A549 (cell line): ENCODE measurements around the gene AGRN.
"Not testable (repeated sequence)": the region's sequence is repeated elsewhere in the genome, so short reads cannot be mapped to it uniquely, and the experiment has no call there.

Experiments
- CTCF ChIP-seq: fragments of >200 bp; sonication (Bioruptor Twin); formaldehyde crosslinking; IDR thresholded peaks from 3 replicates; pipeline ENCODE4 v1.5.1; 2016
- EHMT2 ChIP-seq: fragments of 200-600 bp; sonication (generic); IDR thresholded peaks from 2 replicates; pipeline ENCODE4 v1.6.1; 2016; ENCODE audit warnings: antibody characterized with exemption, low read depth, mild to moderate bottlenecking, moderate library complexity
- KDM1A ChIP-seq: fragments of 200-600 bp; sonication (generic); IDR thresholded peaks from 2 replicates; pipeline ENCODE4 v1.6.1; 2016; ENCODE audit warnings: low read depth, mild to moderate bottlenecking
- KDM5A ChIP-seq: fragments of 200-600 bp; sonication (generic); IDR thresholded peaks from 2 replicates; pipeline ENCODE4 v1.6.1; 2016; ENCODE audit warnings: antibody characterized with exemption, mild to moderate bottlenecking
- RCOR1 ChIP-seq: fragments of 150-350 bp; IDR thresholded peaks from 2 replicates; pipeline ENCODE4 v1.6.1; 2014; ENCODE audit warnings: antibody characterized with exemption, low read length, low read depth
- TFCP2L1 ChIP-seq: fragments of 250-450 bp; sonication (Bioruptor Pico); IDR thresholded peaks from 2 replicates; pipeline ENCODE4 v1.5.0; 2021; ENCODE audit warnings: mild to moderate bottlenecking

- not testable (repeated sequence) for TF ChIP-seq TFCP2L1 (CRISPR knock-in tag); CTCF; KDM5A; KDM1A; EHMT2; RCOR1
Observed at GRCh38 chr1:1010131-1010530, 9.8 kb upstream of the AGRN start.
